ENCODE measurements around the gene AMT. TPM values are rescaled to one million over a fixed set of nuclear protein-coding genes. Genes with fewer than 3 reads are reported as not detected.

AMT gene
- total and polyA plus RNA-seq, 2 experiments from 2014 or later: 19.0 to 39.7 TPM

DNA sequence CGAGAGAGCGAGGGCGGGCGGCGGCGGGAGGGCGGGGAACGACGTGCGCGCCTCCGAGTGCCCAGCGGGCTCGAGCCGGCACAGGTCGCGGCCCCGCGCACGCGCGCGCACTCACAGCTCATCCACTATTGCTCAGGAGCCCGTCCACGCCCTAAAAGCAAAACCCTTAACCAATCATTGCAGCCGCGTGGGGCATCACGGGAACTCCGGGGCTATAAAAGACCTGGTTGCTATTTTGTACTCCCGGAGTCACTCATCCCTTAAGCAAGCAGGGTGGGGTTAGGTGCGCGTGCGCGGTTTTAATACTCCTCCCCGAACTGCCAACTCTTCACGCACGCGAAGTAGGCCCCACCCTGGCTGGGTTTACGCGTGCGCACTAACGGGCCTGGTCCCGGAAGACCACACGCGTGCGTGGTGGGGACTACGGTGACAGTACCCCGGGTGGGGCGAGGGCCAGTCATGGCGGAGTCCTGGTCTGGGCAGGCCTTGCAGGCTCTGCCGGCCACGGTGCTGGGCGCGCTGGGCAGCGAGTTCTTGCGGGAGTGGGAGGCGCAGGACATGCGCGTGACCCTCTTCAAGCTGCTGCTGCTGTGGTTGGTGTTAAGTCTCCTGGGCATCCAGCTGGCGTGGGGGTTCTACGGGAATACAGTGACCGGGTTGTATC lies 10.2 kb downstream of the AMT start, which contains the start of the genes RHOA and TCTA:
Gene RHOA, minus strand, starts transcription at position 9 of the 664 bp plus-strand sequence. CDS start 36,387 bp downstream, outside the sequence.
Gene TCTA, plus strand, starts transcription at position 456 of the 664 bp plus-strand sequence. Its CDS starts 4 bp downstream, at position 460.
- peak within 1 kb of the TSS; percentile 93 for H3K27ac ChIP-seq
- WGBS (ENCODE audit: low lambda C conversion rate, missing lambda C conversion rate): 1% methylated on average over 58 of the region's 62 CpGs
- TF ChIP-seq EZH2phosphoT487 (IDR thresholded peaks at IDR 0.05; ENCODE audit: low read depth, severe bottlenecking, unreplicated experiment) (no peak), EZH2 (IDR thresholded peaks at IDR 0.05; ENCODE audit: borderline replicate concordance) (no peak)
- TF ChIP-seq, protein P1, sequence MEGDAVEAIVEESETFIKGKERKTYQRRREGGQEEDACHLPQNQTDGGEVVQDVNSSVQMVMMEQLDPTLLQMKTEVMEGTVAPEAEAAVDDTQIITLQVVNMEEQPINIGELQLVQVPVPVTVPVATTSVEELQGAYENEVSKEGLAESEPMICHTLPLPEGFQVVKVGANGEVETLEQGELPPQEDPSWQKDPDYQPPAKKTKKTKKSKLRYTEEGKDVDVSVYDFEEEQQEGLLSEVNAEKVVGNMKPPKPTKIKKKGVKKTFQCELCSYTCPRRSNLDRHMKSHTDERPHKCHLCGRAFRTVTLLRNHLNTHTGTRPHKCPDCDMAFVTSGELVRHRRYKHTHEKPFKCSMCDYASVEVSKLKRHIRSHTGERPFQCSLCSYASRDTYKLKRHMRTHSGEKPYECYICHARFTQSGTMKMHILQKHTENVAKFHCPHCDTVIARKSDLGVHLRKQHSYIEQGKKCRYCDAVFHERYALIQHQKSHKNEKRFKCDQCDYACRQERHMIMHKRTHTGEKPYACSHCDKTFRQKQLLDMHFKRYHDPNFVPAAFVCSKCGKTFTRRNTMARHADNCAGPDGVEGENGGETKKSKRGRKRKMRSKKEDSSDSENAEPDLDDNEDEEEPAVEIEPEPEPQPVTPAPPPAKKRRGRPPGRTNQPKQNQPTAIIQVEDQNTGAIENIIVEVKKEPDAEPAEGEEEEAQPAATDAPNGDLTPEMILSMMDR (IDR thresholded peaks at IDR 0.05; ENCODE audit: poor library complexity): no peak
- H3K36me3 ChIP-seq (replicated peaks; ENCODE audit: insufficient read depth, low read depth): no peaks in the 10 kb centered on the region
- H4K20me1 ChIP-seq (ENCODE audit: insufficient read depth, poor library complexity, severe bottlenecking): peaks cover 41% of the 10 kb centered on the region
- H3K27me3 ChIP-seq: no peaks in the 10 kb centered on the region
- H3K4me3 ChIP-seq: peak within 1 kb of the TSS; percentile 40
- peak within 1 kb of the TSS; percentile 93 for H3K4me2 ChIP-seq
- peaks cover 63% of the 10 kb centered on the region for H3K79me2 ChIP-seq
- no peaks in the 10 kb centered on the region for H3K9me2 ChIP-seq (replicated peaks; ENCODE audit: insufficient read depth)
- H3K4me1 ChIP-seq (ENCODE audit: insufficient read depth): peaks cover 20% of the 10 kb centered on the region
- DNase-seq (ENCODE audit: low spot score): peak; percentile 100
- H2AFZ ChIP-seq: peak within 1 kb of the TSS; percentile 37
- H3K9me3 ChIP-seq (ENCODE audit: low read depth): no peaks in the 10 kb centered on the region

DNA sequence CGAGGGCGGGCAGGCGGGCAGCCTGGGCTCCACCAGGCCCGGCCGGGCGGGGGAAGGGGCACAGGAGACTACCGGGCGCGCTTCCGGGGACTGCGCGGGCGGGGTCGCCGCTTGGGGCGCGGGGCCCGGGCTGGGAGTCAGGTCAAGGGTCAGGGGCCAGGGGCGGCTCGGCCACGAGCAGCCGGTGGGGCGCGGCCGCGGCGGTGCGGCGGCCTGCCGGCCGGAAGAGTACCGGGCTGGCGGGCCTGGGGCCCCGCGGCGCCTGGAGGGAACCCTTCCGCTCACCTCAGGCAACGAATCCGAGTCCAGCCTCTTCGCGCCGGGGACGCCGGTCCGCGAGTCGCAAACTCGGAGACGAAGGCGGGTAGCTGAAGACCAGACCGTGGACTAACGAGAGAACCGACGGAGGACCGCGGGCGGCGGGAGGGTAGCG lies 10.7 kb downstream of the AMT start:
- 0% methylated on average over 15 of the region's 59 CpGs for WGBS (ENCODE audit: low lambda C conversion rate, missing lambda C conversion rate)
- peak overlapping the region; percentile 5 for H2AFZ ChIP-seq
- peak overlapping the region; percentile 93 for H3K27ac ChIP-seq
- peaks cover 69% of the 10 kb centered on the region for H3K79me2 ChIP-seq
- peaks cover 46% of the 10 kb centered on the region for H4K20me1 ChIP-seq (ENCODE audit: insufficient read depth, poor library complexity, severe bottlenecking)
- peak; percentile 78 for DNase-seq (ENCODE audit: low spot score)
- no peaks in the 10 kb centered on the region for H3K36me3 ChIP-seq (replicated peaks; ENCODE audit: insufficient read depth, low read depth)
- TF ChIP-seq, protein P1 (IDR thresholded peaks at IDR 0.05; ENCODE audit: poor library complexity): no peak
- TF ChIP-seq EZH2phosphoT487 (IDR thresholded peaks at IDR 0.05; ENCODE audit: low read depth, severe bottlenecking, unreplicated experiment): no peak
- TF ChIP-seq EZH2 (IDR thresholded peaks at IDR 0.05; ENCODE audit: borderline replicate concordance): no peak
- H3K9me3 ChIP-seq (ENCODE audit: low read depth): no peaks in the 10 kb centered on the region
- no peaks in the 10 kb centered on the region for H3K27me3 ChIP-seq
- H3K4me2 ChIP-seq: peak overlapping the region; percentile 93
- H3K4me3 ChIP-seq: peak overlapping the region; percentile 40
- H3K4me1 ChIP-seq (ENCODE audit: insufficient read depth): peaks cover 25% of the 10 kb centered on the region
- H3K9me2 ChIP-seq (replicated peaks; ENCODE audit: insufficient read depth): no peaks in the 10 kb centered on the region

DNA sequence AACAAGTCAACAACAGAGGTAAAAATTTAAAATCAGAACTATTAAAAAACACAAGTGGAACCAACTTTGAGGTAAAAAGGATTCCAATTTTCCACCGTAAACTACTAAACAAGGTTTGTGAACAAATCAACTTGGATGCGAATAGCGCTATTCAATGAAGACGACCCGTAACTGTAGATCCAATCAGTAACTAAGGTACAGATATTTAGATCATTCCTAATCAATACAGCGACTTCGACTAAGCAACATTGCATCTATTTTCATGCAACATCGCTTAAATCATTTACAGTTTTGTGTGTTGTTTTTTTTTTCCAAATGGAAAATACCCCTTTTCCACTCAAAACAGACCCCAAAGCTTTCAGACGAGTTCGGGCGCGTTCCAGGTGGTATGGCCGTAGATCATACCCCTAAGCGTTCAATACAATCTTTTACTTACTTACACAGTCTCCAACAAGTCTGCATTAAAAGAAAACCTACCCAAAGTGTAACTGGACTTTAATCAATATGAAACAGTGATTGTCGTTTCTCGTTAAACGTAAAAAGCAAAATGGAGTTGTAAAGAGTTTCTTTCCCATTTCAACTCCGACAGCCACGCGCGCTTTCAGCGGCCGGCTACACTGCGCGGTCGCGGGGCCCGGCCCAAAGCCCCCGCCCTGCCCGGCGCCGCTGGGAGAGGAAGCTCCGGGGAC lies 11.3 kb downstream of the AMT start:
- Histone ChIP-seq H4K20me1 (ENCODE audit: insufficient read depth, poor library complexity, severe bottlenecking) (peaks cover 52% of the 10 kb centered on the region), H3K27ac (peak overlapping the region; percentile 93), H2AFZ (peak overlapping the region; percentile 5), H3K79me2 (peaks cover 74% of the 10 kb centered on the region), H3K4me3 (peak overlapping the region; percentile 40), H3K27me3 (no peaks in the 10 kb centered on the region), H3K4me2 (peak overlapping the region; percentile 93), H3K4me1 (ENCODE audit: insufficient read depth) (peaks cover 25% of the 10 kb centered on the region), H3K36me3 (replicated peaks; ENCODE audit: insufficient read depth, low read depth) (no peaks in the 10 kb centered on the region), H3K9me2 (replicated peaks; ENCODE audit: insufficient read depth) (no peaks in the 10 kb centered on the region), H3K9me3 (ENCODE audit: low read depth) (no peaks in the 10 kb centered on the region)
- no peak for DNase-seq (ENCODE audit: low spot score)
- TF ChIP-seq EZH2phosphoT487 (IDR thresholded peaks at IDR 0.05; ENCODE audit: low read depth, severe bottlenecking, unreplicated experiment): no peak
- TF ChIP-seq, protein P1 (IDR thresholded peaks at IDR 0.05; ENCODE audit: poor library complexity): no peak
- TF ChIP-seq EZH2 (IDR thresholded peaks at IDR 0.05; ENCODE audit: borderline replicate concordance): no peak
- under 1% methylated on average over 33 of the region's 33 CpGs for WGBS (ENCODE audit: low lambda C conversion rate, missing lambda C conversion rate)

Measured in hepatocyte (in vitro differentiated cells).